Measurements from ENCODE around the gene FBXL16.
A peak's percentile ranks its signal among the peaks of the same experiment; 100 is the strongest.

The FBXL16 gene

GRCh38 chr16:710500-711075 lies 5.0 kb upstream of the FBXL16 start:
- no peak for TF ChIP-seq TEAD4 (IDR thresholded peaks at IDR 0.05)
- TF ChIP-seq YY1 (IDR thresholded peaks at IDR 0.05; ENCODE audit: low read depth) = no peak
- TF ChIP-seq REST (IDR thresholded peaks at IDR 0.05; ENCODE audit: low read depth) = no peak
- no peak for TF ChIP-seq ZBTB7A (IDR thresholded peaks at IDR 0.05; ENCODE audit: low read depth)
- no peak for TF ChIP-seq CREB1 (IDR thresholded peaks at IDR 0.05; ENCODE audit: low read depth)

- TF ChIP-seq FOXM1 (IDR thresholded peaks at IDR 0.05; ENCODE audit: borderline replicate concordance, low read depth) (peak; percentile 93), CEBPB (IDR thresholded peaks at IDR 0.05) (no peak), EGR1 (IDR thresholded peaks at IDR 0.05) (peak; percentile 68), TAF1 (IDR thresholded peaks at IDR 0.05; ENCODE audit: low read depth) (no peak), RAD21 (IDR thresholded peaks at IDR 0.05; ENCODE audit: low read depth) (no peak)
These were observed 4.2 kb upstream of the FBXL16 start for GRCh38 chr16:709566-710499.

GRCh38 chr16:708959-709358 lies 3.4 kb upstream of the FBXL16 start:
- TF ChIP-seq USF1 (IDR thresholded peaks at IDR 0.05) (no peak), EGR1 (IDR thresholded peaks at IDR 0.05) (no peak)

GRCh38 chr16:708019-708418 lies 2.4 kb upstream of the FBXL16 start:
- TF ChIP-seq ZBTB7A (IDR thresholded peaks at IDR 0.05; ENCODE audit: low read depth) (no peak), CEBPB (IDR thresholded peaks at IDR 0.05) (no peak), EP300 (IDR thresholded peaks at IDR 0.05; ENCODE audit: borderline replicate concordance) (no peak), YY1 (IDR thresholded peaks at IDR 0.05; ENCODE audit: low read depth) (no peak), MAX (IDR thresholded peaks at IDR 0.05) (no peak), REST (IDR thresholded peaks at IDR 0.05; ENCODE audit: low read depth) (no peak), USF1 (IDR thresholded peaks at IDR 0.05) (no peak), TAF1 (IDR thresholded peaks at IDR 0.05; ENCODE audit: low read depth) (no peak), TEAD4 (IDR thresholded peaks at IDR 0.05) (no peak), NFIC (IDR thresholded peaks at IDR 0.05) (no peak), EGR1 (IDR thresholded peaks at IDR 0.05) (no peak), FOXM1 (IDR thresholded peaks at IDR 0.05; ENCODE audit: borderline replicate concordance, low read depth) (no peak), CREB1 (IDR thresholded peaks at IDR 0.05; ENCODE audit: low read depth) (no peak), RAD21 (IDR thresholded peaks at IDR 0.05; ENCODE audit: low read depth) (no peak), TCF12 (IDR thresholded peaks at IDR 0.05; ENCODE audit: low read depth) (no peak)

GRCh38 chr16:707062-707538 lies 1.5 kb upstream of the FBXL16 start:
- TF ChIP-seq EGR1 (IDR thresholded peaks at IDR 0.05) (peak; percentile 78), CREB1 (IDR thresholded peaks at IDR 0.05; ENCODE audit: low read depth) (no peak), FOXM1 (IDR thresholded peaks at IDR 0.05; ENCODE audit: borderline replicate concordance, low read depth) (no peak), ZBTB7A (IDR thresholded peaks at IDR 0.05; ENCODE audit: low read depth) (no peak), TAF1 (IDR thresholded peaks at IDR 0.05; ENCODE audit: low read depth) (no peak), YY1 (IDR thresholded peaks at IDR 0.05; ENCODE audit: low read depth) (no peak), NFIC (IDR thresholded peaks at IDR 0.05) (peak; percentile 56; the same call in 1 of the 2 replicates), MAX (IDR thresholded peaks at IDR 0.05) (no peak), EP300 (IDR thresholded peaks at IDR 0.05; ENCODE audit: borderline replicate concordance) (no peak), USF1 (IDR thresholded peaks at IDR 0.05) (no peak), TCF12 (IDR thresholded peaks at IDR 0.05; ENCODE audit: low read depth) (peak; percentile 44; the same call in 1 of the 2 replicates), CEBPB (IDR thresholded peaks at IDR 0.05) (no peak), RAD21 (IDR thresholded peaks at IDR 0.05; ENCODE audit: low read depth) (no peak), TEAD4 (IDR thresholded peaks at IDR 0.05) (0 out of 2 replicates have a peak, but pooled peaks have one; percentile 21), REST (IDR thresholded peaks at IDR 0.05; ENCODE audit: low read depth) (no peak)

Measured in Ishikawa (cell line).